Measurements from ENCODE around the gene F2RL1.
"Not testable (repeated sequence)": the region's sequence is repeated elsewhere in the genome, so short reads cannot be mapped to it uniquely, and the experiment has no call there.

Gene F2RL1

GRCh38 chr5:76782444-76782843 is 36.4 kb upstream of the F2RL1 start:
- DNase-seq = no peak
- Histone ChIP-seq H3K9me2 (replicated peaks; ENCODE audit: insufficient read depth, low read length) (no peaks in the 10 kb centered on the region), H3K4me3 (ENCODE audit: low read length) (no peak overlapping the region), H3K9me3 (replicated peaks; ENCODE audit: insufficient read depth, low read length) (no peaks in the 10 kb centered on the region), H3K4me2 (ENCODE audit: low read depth, low read length) (no peak overlapping the region), H2AFZ (ENCODE audit: low read length) (no peak overlapping the region), H3K4me1 (ENCODE audit: low read length) (no peaks in the 10 kb centered on the region), H3K36me3 (replicated peaks; ENCODE audit: insufficient read depth, low read length) (no peaks in the 10 kb centered on the region), H3F3A (ENCODE audit: insufficient read depth, low read length) (no peaks in the 10 kb centered on the region), H4K20me1 (ENCODE audit: insufficient read depth, low read length) (no peaks in the 10 kb centered on the region), H3K79me2 (ENCODE audit: low read length) (no peaks in the 10 kb centered on the region), H3K9ac (ENCODE audit: low read length) (no peak overlapping the region), H3K27ac (ENCODE audit: low read length) (no peak overlapping the region), H3K27me3 (replicated peaks; ENCODE audit: insufficient read depth, low read length) (no peaks in the 10 kb centered on the region)
- no peak for TF ChIP-seq EZH2 (optimal IDR thresholded peaks at IDR 0.05; ENCODE audit: low read depth, low read length)
- TF ChIP-seq EZH2phosphoT487 (IDR thresholded peaks at IDR 0.05; ENCODE audit: low read length) = no peak
- no peak for TF ChIP-seq CTCF (IDR thresholded peaks at IDR 0.05; ENCODE audit: low read length)

GRCh38 chr5:76787237-76787636 is 31.6 kb upstream of the F2RL1 start:
- Histone ChIP-seq H3K27me3 (replicated peaks; ENCODE audit: insufficient read depth, low read length) (no peaks in the 10 kb centered on the region), H3K79me2 (ENCODE audit: low read length) (no peaks in the 10 kb centered on the region), H2AFZ (ENCODE audit: low read length) (no peak overlapping the region), H3K4me1 (ENCODE audit: low read length) (no peaks in the 10 kb centered on the region), H3K4me3 (ENCODE audit: low read length) (no peak overlapping the region), H4K20me1 (ENCODE audit: insufficient read depth, low read length) (no peaks in the 10 kb centered on the region), H3K9ac (ENCODE audit: low read length) (no peak overlapping the region), H3K27ac (ENCODE audit: low read length) (no peak overlapping the region), H3K36me3 (replicated peaks; ENCODE audit: insufficient read depth, low read length) (no peaks in the 10 kb centered on the region), H3K9me3 (replicated peaks; ENCODE audit: insufficient read depth, low read length) (no peaks in the 10 kb centered on the region), H3K4me2 (ENCODE audit: low read depth, low read length) (no peak overlapping the region), H3K9me2 (replicated peaks; ENCODE audit: insufficient read depth, low read length) (no peaks in the 10 kb centered on the region), H3F3A (ENCODE audit: insufficient read depth, low read length) (no peaks in the 10 kb centered on the region)
- TF ChIP-seq CTCF (IDR thresholded peaks at IDR 0.05; ENCODE audit: low read length) = no peak
- TF ChIP-seq EZH2phosphoT487 (IDR thresholded peaks at IDR 0.05; ENCODE audit: low read length) = no peak
- TF ChIP-seq EZH2 (optimal IDR thresholded peaks at IDR 0.05; ENCODE audit: low read depth, low read length) = no peak
- DNase-seq = no peak

GRCh38 chr5:76788362-76788761 is 30.5 kb upstream of the F2RL1 start:
- Histone ChIP-seq H3K27me3 (replicated peaks; ENCODE audit: insufficient read depth, low read length) (no peaks in the 10 kb centered on the region), H3K9me3 (replicated peaks; ENCODE audit: insufficient read depth, low read length) (no peaks in the 10 kb centered on the region), H3F3A (ENCODE audit: insufficient read depth, low read length) (no peaks in the 10 kb centered on the region), H3K4me3 (ENCODE audit: low read length) (no peak overlapping the region), H3K27ac (ENCODE audit: low read length) (no peak overlapping the region), H3K4me2 (ENCODE audit: low read depth, low read length) (no peak overlapping the region), H3K79me2 (ENCODE audit: low read length) (no peaks in the 10 kb centered on the region), H2AFZ (ENCODE audit: low read length) (no peak overlapping the region), H3K36me3 (replicated peaks; ENCODE audit: insufficient read depth, low read length) (no peaks in the 10 kb centered on the region), H3K9ac (ENCODE audit: low read length) (no peak overlapping the region), H3K9me2 (replicated peaks; ENCODE audit: insufficient read depth, low read length) (no peaks in the 10 kb centered on the region), H4K20me1 (ENCODE audit: insufficient read depth, low read length) (no peaks in the 10 kb centered on the region), H3K4me1 (ENCODE audit: low read length) (no peaks in the 10 kb centered on the region)
- TF ChIP-seq EZH2 (optimal IDR thresholded peaks at IDR 0.05; ENCODE audit: low read depth, low read length) = no peak
- TF ChIP-seq EZH2phosphoT487 (IDR thresholded peaks at IDR 0.05; ENCODE audit: low read length) = no peak
- no peak for TF ChIP-seq CTCF (IDR thresholded peaks at IDR 0.05; ENCODE audit: low read length)
- DNase-seq = no peak

GRCh38 chr5:76789275-76789674 is 29.6 kb upstream of the F2RL1 start:
- H3K9me2 ChIP-seq (replicated peaks; ENCODE audit: insufficient read depth, low read length); H3K9ac ChIP-seq (ENCODE audit: low read length); H4K20me1 ChIP-seq (ENCODE audit: insufficient read depth, low read length); DNase-seq; H3K27ac ChIP-seq (ENCODE audit: low read length); H3F3A ChIP-seq (ENCODE audit: insufficient read depth, low read length); H3K4me1 ChIP-seq (ENCODE audit: low read length); H3K9me3 ChIP-seq (replicated peaks; ENCODE audit: insufficient read depth, low read length); H3K4me3 ChIP-seq (ENCODE audit: low read length); H3K27me3 ChIP-seq (replicated peaks; ENCODE audit: insufficient read depth, low read length); H3K36me3 ChIP-seq (replicated peaks; ENCODE audit: insufficient read depth, low read length); H3K79me2 ChIP-seq (ENCODE audit: low read length); H2AFZ ChIP-seq (ENCODE audit: low read length); H3K4me2 ChIP-seq (ENCODE audit: low read depth, low read length): not testable (repeated sequence)
